NCI-H69 (cell line): ENCODE measurements around the gene B4GALNT3.

Experiments used
- DNase-seq: peaks from one replicate; lab custom pipeline; 2025; lab: John Stamatoyannopoulos, UW

The B4GALNT3 gene

DNA sequence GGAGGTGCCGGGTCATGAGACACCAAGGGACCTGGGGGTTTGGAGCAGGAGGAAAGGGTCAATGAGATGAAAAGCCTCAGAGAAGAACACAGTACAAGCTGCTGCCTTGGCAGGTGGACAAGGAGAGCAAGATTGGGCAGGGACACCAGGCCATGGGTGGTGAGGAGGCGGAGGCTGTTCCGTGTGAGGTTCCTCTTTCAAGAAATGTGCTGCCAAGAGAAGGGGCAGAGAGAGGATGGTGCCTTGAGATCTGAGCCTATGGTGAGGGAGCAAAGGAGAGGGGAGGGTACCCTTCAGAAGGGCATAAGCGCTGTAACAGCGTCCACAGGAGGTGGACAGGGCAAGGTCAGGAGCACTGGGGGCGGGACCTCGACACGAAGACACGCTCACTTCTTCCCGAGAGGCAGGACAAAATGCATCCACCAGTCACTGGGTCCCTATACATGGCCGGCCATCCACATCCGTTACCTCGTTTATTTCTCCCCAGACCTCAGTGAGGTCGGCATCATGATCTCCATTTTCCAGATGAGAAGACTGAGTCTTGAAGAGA is 100.2 kb downstream of the B4GALNT3 start:
- no peak for DNase-seq

DNA sequence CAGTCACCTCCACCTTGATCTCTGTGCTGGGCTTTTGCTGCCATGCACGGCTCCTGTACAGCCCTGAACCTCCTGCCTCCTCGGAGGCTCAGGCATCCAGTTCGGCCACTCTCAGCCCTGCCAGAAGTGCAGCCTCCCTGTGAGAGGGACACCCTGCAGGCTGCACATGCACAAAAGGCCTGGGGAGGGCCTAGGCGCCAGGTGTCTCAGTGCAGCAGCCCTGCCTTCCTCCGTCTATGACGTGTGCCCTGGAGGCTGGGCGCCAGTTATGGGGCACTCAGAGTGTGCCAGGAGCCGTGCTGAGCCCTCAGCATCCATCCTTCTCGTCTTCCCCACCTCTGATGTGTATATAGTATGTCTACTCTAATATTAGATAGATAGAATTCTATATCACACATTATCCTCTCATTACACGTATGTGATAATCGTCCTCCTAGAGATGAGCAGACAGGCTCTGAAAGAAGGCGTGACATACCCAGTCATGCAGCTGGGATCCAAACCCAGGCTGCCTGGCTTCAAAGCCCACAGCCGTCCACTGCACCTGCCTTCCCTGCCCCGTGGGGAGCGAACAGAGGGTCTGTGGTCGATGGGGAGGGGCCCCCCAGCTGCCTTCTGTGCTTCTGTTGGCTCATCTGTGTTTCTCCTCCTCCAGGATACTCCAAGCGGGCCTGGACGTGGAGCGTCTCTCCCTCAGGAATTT is 101.1 kb downstream of the B4GALNT3 start:
- DNase-seq: peak; percentile 93

DNA sequence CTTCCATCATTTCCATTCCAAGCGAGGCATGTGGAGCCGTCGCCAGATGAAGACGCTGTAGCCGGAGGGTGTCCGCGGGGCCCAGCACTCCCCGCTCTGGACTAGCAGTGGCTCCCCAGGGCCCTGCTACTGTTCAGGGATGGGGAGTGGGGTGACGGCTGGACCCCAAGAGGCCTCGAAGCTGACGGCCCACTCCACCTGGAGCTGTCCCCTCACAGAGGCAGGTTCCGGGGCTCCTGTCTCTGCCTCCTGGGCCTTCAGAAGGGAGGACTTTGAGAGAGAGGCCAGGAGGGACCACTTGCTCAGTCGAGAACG is 101.6 kb downstream of the B4GALNT3 start:
- DNase-seq: no peak

- DNase-seq: no peak
Measured at GRCh38 chr12:561908-562593, 102.3 kb downstream of the B4GALNT3 start.

DNA sequence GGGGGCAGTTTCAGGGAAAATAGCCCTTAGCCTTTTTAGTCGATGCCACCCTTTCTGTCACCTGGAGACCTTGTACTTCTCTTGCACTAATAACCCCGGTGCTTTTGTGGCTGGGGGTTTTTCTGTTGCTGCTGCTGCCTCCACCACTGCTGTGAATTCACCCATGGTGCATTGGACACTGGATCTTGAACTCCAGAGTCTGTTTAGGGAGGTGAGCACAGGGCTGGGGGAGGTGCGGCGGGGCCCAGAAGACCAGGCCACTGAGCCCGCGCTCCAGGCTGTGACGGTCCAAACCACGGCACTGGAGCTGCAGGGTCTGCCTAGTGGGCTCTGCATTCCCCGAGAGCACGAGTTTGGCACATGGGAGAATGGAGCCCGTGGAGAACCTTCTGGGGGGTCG is 102.9 kb downstream of the B4GALNT3 start:
- no peak for DNase-seq

GRCh38 chr12:563250-563781 is 103.6 kb downstream of the B4GALNT3 start:
- peak; percentile 41 for DNase-seq

DNA sequence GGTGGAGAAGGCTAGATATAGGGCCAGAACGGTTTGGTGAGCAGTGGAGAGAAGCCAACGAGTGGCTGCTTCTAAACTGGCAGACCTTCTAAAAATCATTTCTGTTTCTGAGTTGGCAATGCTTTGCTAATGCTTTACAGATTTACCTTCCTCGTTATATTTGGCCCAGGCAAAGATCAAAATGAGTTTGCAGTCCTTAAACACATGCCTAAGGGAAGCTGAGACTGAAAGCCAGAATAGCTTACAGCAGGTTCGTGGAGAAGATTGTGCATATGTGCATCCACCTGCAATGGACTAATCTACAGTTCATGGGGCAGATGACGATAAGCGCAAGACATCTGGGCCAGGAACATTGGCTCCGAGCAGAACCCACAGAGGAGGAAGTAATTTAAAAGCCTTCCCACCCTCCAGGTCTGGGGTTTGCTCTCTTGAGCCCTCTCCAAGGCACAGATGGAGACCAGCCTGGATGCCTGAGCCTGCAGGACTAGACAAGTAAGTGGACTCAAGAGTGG is 104.1 kb downstream of the B4GALNT3 start:
- DNase-seq: no peak

DNA sequence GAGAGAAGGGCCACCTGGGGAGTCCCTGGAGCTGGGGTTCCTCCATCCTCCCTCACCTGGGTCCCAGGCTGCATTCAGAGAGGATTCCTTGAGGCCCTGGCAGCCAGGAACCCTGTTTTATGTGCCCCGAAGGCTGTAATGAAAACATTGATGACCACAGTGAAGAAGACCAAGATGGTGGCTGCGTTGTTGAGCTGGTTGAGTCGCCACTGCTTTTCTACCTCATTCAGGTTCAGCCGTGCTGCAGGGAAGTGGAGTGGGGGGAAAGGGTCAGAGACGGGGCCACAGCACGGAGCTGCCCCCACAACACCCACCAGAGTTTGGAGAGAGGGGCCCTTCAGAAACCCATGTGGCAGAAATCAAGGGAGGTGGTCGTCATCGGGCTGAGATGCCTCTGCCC is 105.4 kb downstream of the B4GALNT3 start:
- DNase-seq: no peak

GRCh38 chr12:565589-566105 is 105.9 kb downstream of the B4GALNT3 start:
- DNase-seq: no peak

- DNase-seq: no peak
Measured at GRCh38 chr12:568486-568885, 108.7 kb downstream of the B4GALNT3 start.

- DNase-seq: no peak
Measured at GRCh38 chr12:569091-569676, 109.4 kb downstream of the B4GALNT3 start.

DNA sequence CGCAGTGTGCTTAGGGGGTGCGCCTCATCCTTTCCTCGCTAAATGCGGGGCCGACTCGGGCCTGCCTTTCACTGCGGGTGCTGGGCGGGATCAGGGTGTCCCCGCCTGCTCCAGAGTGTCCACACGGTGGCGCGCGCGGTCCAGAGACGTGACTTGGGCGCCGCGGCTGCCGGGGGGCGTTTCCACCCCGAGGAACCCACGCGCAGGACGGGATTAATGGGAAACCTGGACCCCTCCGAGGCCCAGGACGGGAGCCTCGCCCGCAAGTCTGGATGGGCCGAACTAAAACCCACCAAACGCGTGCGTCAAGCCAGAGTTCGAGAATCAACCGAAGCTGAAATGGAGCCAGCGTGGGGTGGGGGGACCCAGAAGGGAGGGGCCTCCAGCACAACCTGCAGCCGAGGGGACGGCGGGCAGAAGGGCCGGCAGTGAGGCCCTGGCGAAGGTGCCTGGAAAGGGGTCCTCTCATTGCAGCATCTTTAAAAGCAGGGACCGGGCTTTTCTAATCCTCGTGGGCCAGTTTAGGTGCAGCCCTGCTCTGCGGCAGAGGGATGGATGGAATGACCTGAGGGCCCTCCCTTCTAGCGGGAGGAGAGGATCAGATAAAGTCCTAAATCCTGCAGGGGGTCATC is 110.2 kb downstream of the B4GALNT3 start:
- peak; percentile 87 for DNase-seq

- no peak for DNase-seq
Measured at GRCh38 chr12:570435-570920, 110.7 kb downstream of the B4GALNT3 start.

- DNase-seq: peak; percentile 27
Measured at GRCh38 chr12:570921-571794, 111.4 kb downstream of the B4GALNT3 start.

DNA sequence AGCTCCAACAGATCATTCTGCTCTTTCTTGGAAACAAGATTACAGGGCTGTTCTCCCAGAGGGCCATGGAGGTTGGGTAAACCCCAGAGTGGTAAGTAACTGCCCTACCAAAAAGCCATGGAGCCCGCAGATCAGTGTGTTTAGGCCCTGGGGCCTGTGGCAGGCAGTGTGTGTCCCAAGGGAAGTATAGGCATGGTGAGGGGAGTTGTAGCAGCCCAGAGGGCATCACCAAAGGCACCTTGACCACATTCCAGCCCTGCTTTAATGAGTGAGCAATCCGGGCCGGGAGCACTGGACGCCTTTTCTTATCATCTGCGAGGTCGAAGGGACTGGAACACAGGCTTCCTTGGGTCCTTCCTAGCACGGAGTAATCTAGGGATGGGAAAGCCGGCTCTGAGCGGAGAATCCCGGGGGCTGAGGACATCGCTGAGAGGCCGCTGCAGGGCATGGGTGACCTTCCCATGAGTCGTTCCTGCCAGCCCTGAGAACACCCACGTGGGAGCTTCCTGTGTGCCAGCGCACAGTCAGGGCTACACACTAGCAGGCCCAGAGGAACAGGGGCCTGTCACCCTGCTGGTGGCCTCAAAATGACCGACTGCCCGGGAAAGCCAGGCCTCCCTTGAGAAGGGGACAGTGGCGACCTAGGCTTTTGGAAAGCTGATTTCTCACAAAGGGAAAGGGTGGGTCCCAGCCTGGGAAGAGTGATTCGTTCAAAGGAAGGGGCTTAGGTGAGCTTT is 112.2 kb downstream of the B4GALNT3 start:
- no peak for DNase-seq

DNA sequence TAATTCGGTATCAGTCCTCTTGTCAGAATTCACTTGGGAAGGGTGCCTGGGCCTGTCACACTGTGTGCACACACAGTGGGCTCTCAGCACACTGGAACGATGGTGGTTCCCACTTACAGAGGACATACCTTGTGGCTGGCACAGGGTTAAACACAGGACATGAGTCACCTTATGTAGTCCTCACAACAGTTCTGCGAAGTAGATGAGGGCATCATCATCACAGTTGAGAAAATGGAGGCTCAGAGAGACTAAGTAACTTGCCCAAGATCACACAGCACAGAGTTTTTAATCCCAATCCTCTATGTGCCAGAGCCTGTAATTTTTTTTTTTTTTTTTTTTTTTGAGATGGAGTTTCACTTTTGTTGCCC is 112.8 kb downstream of the B4GALNT3 start:
- no peak for DNase-seq

DNA sequence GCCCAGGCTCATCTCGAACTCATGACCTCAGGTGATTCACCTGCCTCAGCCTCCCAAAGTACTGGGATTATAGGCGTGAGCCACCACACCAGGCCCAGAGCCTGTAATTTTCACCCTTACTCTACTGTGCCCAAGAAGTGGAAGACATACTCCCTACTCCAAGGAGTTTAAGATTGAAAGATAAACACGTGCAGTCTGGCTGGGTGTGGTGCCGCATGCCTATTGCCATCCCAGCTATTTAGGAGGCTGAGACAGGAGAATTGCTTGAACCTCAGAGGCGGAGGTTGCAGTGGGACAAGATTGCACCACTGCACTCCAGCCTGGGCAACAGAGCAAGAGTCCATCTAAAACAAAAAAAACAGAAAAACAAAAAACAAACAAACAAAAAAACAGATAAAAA is 113.5 kb downstream of the B4GALNT3 start:
- DNase-seq: no peak

GRCh38 chr12:574475-575128 is 114.9 kb downstream of the B4GALNT3 start:
- no peak for DNase-seq

DNA sequence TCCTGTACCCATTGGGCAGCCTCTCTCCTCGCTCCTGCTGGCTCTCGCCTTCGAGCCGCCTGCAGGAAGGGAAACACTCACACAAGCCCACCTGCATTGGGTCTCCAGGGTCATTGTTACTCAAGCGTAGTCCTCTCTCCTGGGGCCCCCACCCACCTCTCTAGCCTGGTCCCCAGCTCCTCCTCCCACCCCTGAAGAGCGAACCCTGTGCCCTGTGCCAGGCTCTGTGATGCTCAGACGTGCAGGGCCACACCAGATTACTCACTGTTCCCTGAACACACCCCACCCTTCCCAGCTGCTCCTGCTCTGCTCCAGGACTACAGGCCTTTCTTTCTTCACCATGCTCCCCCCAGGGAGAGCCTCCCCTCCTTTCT is 115.4 kb downstream of the B4GALNT3 start:
- DNase-seq: no peak
